T-helper 1 cell (primary cell): ENCODE results near the gene ZNF513.

Experiments used
- DNase-seq, 5 donors: peaks; one replicate each; pipeline ENCODE4 v3.0.0-alpha.2; 2012 to 2020

The ZNF513 gene

GRCh38 chr2:27381577-27382181 is 1.1 kb upstream of the ZNF513 start:
- no peak for DNase-seq

- peak in 3 of 5 donors; percentile 25 to 38 (median 37) for DNase-seq
Measured at GRCh38 chr2:27379836-27380625, 503 bp downstream of the ZNF513 start.

GRCh38 chr2:27379383-27379835 is 1.1 kb downstream of the ZNF513 start:
- DNase-seq: no peak

GRCh38 chr2:27378809-27379290 is 1.7 kb downstream of the ZNF513 start:
- DNase-seq: no peak

GRCh38 chr2:27378096-27378808 is 2.3 kb downstream of the ZNF513 start:
- DNase-seq: no peak

GRCh38 chr2:27377618-27378095 is 2.9 kb downstream of the ZNF513 start:
- DNase-seq: no peak

- DNase-seq: no peak
Measured at GRCh38 chr2:27376866-27377617, 3.5 kb downstream of the ZNF513 start.

GRCh38 chr2:27376151-27376865 is 4.2 kb downstream of the ZNF513 start:
- DNase-seq: no peak

- DNase-seq: no peak
Measured at GRCh38 chr2:27375513-27376099, 4.9 kb downstream of the ZNF513 start.

- no peak for DNase-seq
Measured at GRCh38 chr2:27373567-27373966, 7.0 kb downstream of the ZNF513 start.

GRCh38 chr2:27372937-27373336 is 7.6 kb downstream of the ZNF513 start:
- DNase-seq: no peak

- peak in 2 of 5 donors; percentile 15 to 34 for DNase-seq
Measured at GRCh38 chr2:27370816-27371620, 9.5 kb downstream of the ZNF513 start.

- DNase-seq: peak; percentile 98 to 99 (median 99)
Measured at GRCh38 chr2:27370026-27370815, 10.3 kb downstream of the ZNF513 start, which contains the start of the genes EIF2B4 and SNX17. Gene EIF2B4, minus strand, starts transcription at chr2:27370338. Its CDS starts 24 bp downstream, at chr2:27370314. Gene SNX17, plus strand, starts transcription at chr2:27370616. Its CDS starts 128 bp downstream, at chr2:27370744.

- no peak for DNase-seq
Measured at GRCh38 chr2:27369471-27370025, 11.0 kb downstream of the ZNF513 start.

- no peak for DNase-seq
Measured at GRCh38 chr2:27363933-27364332, 16.6 kb downstream of the ZNF513 start.

- DNase-seq: no peak
Measured at GRCh38 chr2:27362678-27363420, 17.7 kb downstream of the ZNF513 start.

- peak; percentile 80 to 93 (median 89) for DNase-seq
Measured at GRCh38 chr2:27356382-27357181, 24.0 kb downstream of the ZNF513 start, which contains the start of gene GTF3C2. Gene GTF3C2, minus strand, starts transcription at chr2:27356764. Its CDS starts 13,210 bp downstream, at chr2:27343554.
